ENCODE data around the gene SLC4A8.

SLC4A8 gene

GRCh38 chr12:51395283-51396230, 29.1 kb upstream of the SLC4A8 start:
- DNase-seq: no peak

- DNase-seq: no peak
Observed at GRCh38 chr12:51397670-51398069, 27.0 kb upstream of the SLC4A8 start.

GRCh38 chr12:51399891-51400290, 24.7 kb upstream of the SLC4A8 start:
- no peak for DNase-seq

GRCh38 chr12:51401020-51401419, 23.6 kb upstream of the SLC4A8 start:
- no peak for DNase-seq

- DNase-seq: no peak
Observed at GRCh38 chr12:51401486-51401885, 23.1 kb upstream of the SLC4A8 start.

GRCh38 chr12:51401900-51402299, 22.7 kb upstream of the SLC4A8 start:
- DNase-seq: peak in 1 of 2 experiments; percentile 2

- no peak for DNase-seq
Observed at GRCh38 chr12:51403159-51403558, 21.5 kb upstream of the SLC4A8 start.

GRCh38 chr12:51403681-51404136, 20.9 kb upstream of the SLC4A8 start:
- peak; percentile 93 to 96 for DNase-seq

- no peak for DNase-seq
Observed at GRCh38 chr12:51404627-51405026, 20.0 kb upstream of the SLC4A8 start.

GRCh38 chr12:51405801-51406207, 18.8 kb upstream of the SLC4A8 start:
- DNase-seq: no peak

GRCh38 chr12:51406290-51406689, 18.3 kb upstream of the SLC4A8 start:
- DNase-seq: no peak

- DNase-seq: no peak
Observed at GRCh38 chr12:51406859-51407258, 17.8 kb upstream of the SLC4A8 start.

- no peak for DNase-seq
Observed at GRCh38 chr12:51407604-51408003, 17.0 kb upstream of the SLC4A8 start.

GRCh38 chr12:51409846-51410245, 14.8 kb upstream of the SLC4A8 start:
- no peak for DNase-seq

- no peak for DNase-seq
Observed at GRCh38 chr12:51413149-51413548, 11.5 kb upstream of the SLC4A8 start.

- no peak for DNase-seq
Observed at GRCh38 chr12:51413791-51414190, 10.8 kb upstream of the SLC4A8 start.

GRCh38 chr12:51415931-51416330, 8.7 kb upstream of the SLC4A8 start:
- DNase-seq: no peak

- DNase-seq: no peak
Observed at GRCh38 chr12:51417826-51418225, 6.8 kb upstream of the SLC4A8 start.

- DNase-seq: peak in 1 of 2 experiments; percentile 7
Observed at GRCh38 chr12:51419425-51420193, 5.0 kb upstream of the SLC4A8 start.

- DNase-seq: peak; percentile 60 to 64
Observed at GRCh38 chr12:51421266-51421884, 3.3 kb upstream of the SLC4A8 start.

- DNase-seq: no peak
Observed at GRCh38 chr12:51424094-51424661, 453 bp upstream of the SLC4A8 start.

- no peak for DNase-seq
Observed at GRCh38 chr12:51428256-51428655, 3.6 kb downstream of the SLC4A8 start.

- no peak for DNase-seq
Observed at GRCh38 chr12:51429700-51430099, 5.1 kb downstream of the SLC4A8 start.

All from AML-193 (cell line).